GM19239 (cell line): ENCODE data around the gene LRRC47.

Experiments used
- DNase-seq: peaks from one replicate; pipeline ENCODE4 v3.0.0; 2011; ENCODE audit warnings: low spot score; ENCODE audit not compliant: insufficient read length
- FAIRE-seq: peaks from 2 replicates; lab custom pipeline; 2011; peaks lifted over from hg19 to GRCh38; lab: Jason Lieb, UNC

LRRC47 gene

GRCh38 chr1:3738943-3739342, 57.4 kb downstream of the LRRC47 start:
- DNase-seq: no peak
- FAIRE-seq: no peak

DNA sequence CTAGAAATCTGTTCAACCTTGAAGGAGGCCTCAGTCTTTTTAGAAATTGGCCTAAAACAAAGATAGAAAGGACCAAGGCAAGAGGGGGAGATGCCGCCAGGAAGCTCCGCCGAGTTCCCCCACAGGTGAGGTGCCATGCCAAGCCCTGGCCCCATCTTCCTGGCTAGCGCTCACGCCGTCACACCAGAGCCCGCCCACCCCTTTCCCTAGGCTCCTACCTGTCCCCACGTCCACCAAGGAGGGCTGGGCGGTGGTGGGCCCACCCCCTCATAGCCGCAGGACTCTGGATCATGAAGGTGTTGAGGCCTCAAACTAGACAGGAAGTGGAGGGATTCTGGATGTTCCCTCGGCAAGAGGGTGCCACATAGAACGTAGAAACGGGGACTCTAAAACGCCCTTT, 59.6 kb downstream of the LRRC47 start:
- FAIRE-seq: no peak
- no peak for DNase-seq

- FAIRE-seq (no peak), DNase-seq (no peak)
Observed at GRCh38 chr1:3736131-3736561, 60.2 kb downstream of the LRRC47 start.

DNA sequence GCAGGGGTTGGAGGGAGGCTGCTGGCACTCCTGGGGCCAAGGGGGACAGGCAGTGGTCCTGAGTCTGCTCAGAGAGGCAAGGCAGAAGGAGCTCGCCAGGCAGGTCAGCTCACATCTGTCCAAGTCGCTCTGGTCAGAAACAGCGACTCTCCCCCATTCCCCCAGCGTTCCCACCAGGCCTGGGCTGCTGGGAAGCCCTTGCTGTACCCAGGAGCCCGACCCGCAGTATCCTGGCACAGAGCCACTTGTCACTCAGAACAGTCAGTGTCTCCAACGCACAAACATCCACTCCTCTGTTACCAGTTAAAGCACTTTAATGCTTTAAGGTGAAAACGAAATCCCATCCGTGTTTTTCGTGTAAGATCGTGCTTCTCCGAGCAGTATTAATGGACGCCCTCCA, 60.6 kb downstream of the LRRC47 start:
- DNase-seq (no peak), FAIRE-seq (no peak)

GRCh38 chr1:3735027-3735681, 61.1 kb downstream of the LRRC47 start:
- DNase-seq (no peak), FAIRE-seq (no peak)

GRCh38 chr1:3734602-3735001, 61.7 kb downstream of the LRRC47 start:
- DNase-seq: no peak
- no peak for FAIRE-seq

DNA sequence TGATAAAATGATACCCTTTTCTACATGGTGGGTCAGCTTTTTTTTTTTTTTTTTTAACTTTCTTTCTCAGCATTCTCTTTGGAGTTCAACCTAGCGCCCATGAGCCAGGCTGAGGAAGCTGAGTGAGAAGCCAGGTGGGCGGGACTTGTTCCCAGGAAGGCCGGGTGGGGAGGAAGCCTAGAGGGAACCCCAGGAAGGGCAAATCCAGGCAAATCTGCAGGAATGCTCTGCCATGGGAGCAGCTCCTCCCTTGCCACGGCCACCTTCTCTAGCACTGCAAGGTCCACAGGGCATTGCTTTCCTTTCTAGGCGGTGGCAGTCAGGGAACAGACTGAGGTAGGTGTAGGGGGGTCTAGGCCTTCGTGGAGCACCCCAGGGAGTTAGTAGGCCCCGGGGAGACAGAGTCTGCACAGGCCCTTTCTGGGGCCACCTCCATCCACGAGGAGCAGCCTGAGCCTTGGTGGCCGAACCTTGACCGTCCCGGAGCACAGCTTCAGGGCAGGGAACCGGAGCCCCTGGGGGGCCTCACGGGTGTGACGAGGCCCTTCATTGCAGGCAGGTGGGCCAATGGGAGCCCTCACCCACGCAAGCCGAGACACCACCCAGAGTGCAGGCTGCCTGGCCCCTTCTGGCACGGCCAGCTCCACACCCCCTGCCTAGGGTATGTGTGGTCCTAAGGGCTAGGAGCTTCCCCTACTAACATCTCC, 62.3 kb downstream of the LRRC47 start:
- FAIRE-seq (no peak), DNase-seq (no peak)

GRCh38 chr1:3733094-3733882, 63.0 kb downstream of the LRRC47 start:
- DNase-seq (no peak), FAIRE-seq (no peak)

- no peak for DNase-seq
- FAIRE-seq: no peak
Observed at GRCh38 chr1:3732434-3733093, 63.7 kb downstream of the LRRC47 start.

DNA sequence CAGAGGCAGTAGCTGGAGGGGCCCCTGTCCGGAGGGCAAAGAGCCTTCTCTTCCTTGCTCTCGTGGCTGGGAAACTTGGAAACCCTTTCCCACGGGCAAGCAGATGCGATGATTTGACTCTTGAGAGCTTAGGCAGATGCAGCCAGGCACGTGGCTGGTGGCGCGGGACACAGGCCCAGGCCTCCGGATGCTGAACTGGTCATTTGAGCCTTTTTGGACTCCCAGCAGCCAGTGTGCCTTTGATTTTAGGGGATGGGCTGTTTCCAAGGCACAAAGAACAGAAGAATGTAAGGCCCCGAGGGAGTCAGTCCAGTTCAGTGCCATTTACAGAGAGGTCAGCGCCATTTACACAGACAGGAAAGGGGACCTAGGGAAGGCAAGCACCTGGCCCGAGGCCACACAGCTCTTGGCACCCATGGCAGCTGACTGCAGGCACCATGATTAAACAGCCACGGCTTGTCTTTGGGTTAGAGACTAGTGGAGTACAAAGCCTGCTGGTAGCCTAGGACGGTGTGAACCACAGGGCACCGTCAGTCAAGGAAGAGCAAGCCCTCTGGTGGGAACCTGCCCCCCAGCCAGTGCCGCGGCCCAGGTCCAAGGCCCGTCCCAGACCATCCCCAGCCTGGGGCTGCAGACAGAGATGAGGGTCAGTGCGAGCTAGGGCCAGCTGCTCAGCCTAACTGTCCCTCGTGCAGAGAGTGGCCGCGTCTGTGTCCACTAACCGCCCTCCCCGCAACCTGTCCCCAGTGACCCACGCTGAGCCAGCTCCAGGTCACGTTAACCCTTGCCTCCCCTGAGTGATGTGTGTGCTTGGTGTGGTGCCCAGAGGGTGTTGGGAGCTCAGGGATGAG, 64.5 kb downstream of the LRRC47 start:
- FAIRE-seq: no peak
- DNase-seq: no peak

DNA sequence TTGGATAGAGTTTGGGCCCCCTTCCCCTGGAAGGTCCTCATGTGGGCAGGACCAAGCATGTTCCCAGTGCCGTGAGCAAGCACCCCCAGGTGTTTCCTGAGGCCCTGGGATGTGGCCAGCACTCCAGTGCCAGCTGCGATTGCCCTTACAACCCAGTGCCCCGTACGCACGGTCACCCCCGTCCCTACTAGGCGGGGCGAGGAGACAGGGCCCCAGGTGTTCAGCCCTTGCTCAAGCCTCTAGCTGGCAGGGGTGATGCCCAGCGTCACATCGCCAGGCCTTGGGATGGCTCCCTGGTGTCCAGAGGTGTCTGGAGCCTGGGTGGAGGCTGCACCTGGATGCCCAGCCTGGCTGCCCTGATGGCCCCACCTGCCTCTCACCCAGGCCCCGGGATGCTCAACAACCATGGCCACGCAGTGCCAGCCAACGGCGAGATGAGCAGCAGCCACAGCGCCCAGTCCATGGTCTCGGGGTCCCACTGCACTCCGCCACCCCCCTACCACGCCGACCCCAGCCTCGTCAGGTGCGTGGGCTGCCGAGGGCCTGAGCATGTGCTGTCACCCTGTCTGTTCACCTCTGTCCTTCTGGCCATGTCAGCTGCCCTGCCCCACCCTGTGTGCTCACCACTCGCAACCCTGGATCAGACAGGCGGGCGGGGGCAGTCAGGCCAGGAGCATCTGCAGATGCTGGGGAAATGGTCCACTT, 65.6 kb downstream of the LRRC47 start:
- FAIRE-seq (no peak), DNase-seq (no peak)

DNA sequence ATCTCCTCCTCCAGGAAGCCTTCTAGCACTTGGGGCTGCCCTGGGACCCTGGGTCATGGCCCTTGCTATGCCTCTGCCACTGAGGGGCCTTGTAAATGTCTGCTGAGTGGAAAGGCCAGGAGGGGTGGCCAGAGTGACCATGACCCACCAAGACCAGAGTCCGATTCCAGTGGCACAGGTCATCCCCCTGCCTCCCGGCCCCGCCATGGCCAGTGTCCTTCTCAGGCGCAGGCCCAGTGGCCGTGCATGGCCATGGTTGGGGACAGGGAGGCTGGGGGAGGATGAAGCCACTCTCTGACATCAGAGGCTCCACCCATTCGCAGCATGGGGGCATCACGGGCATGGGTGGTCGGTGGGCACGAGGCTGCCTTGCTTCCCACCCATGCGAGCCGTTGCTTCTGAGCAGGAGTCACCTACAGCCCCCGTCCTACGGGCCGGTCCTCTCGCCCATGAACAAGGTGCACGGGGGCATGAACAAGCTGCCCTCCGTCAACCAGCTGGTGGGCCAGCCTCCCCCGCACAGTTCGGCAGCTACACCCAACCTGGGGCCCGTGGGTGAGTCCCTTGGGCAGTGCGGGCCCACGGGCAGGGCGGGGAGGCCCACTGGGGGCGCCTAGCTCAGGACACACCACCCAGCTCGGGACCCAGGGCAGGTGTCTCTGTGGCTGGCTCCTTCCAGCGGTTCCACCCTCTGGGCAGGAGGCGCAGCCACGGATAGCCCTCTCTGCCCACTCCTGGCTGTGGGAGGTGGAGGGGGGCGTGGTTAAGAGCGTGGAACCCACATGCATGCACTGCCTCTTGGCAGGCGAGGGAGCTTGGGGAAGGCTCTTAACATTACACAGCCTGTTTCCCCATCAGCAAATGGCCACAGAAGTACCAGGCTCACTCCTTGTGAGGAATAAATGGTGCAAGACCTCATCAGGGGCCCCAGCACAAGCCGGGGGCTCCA, 66.4 kb downstream of the LRRC47 start:
- no peak for DNase-seq

More for the DNA sequence above, 66.4 kb downstream of the LRRC47 start:
- no peak for FAIRE-seq
